ENCODE data around the gene METTL26.

METTL26 gene

DNA sequence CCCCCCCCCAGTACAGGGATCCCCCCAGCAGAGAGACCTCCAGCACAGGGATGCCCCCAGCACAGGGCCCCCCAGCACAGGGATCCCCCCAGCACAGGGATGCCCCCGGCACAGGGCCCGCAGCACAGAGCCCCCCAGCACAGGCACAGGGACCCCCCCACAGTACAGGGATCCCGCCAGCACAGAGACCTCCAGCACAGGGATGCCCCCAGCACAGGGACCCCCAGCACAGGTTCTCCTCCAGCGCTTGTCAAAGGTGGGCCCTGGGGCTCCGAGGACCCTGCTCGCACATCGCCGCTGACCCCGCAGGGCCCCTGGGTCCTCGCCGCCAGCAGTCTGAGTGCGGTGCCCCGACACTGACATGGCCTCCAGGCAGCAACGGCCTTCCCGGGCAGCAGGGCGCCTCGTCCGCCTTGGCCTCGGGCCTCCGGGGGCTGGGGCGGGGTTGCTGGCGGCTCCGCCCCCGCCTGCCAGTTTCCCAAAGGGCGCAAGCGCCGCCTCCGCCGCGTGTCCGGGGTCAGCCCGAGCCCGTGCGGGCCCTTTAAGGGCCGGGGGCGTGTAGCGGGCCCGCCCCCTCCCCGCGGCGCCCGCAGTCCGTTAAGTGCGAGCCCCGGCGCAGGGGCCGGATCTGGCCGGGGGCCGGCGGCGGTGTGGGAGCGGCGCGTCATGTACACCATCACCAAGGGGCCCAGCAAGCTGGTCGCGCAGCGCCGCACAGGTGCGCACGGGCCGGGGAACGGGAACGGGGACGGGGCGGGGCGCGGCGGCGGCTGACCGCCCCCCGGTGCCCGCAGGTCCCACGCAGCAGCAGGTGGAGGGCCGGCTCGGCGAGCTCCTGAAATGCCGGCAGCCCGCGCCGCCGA lies 5.5 kb upstream of the METTL26 start, which contains the start of gene MCRIP2:
MCRIP2 (plus strand) TSS at position 503 of the 863 bp plus-strand sequence; CDS start at position 667, 164 bp downstream.
- DNase-seq (ENCODE audit: extremely low read depth in 1 of 2, low read depth in 1 of 2): peak; percentile 72 to 74

DNA sequence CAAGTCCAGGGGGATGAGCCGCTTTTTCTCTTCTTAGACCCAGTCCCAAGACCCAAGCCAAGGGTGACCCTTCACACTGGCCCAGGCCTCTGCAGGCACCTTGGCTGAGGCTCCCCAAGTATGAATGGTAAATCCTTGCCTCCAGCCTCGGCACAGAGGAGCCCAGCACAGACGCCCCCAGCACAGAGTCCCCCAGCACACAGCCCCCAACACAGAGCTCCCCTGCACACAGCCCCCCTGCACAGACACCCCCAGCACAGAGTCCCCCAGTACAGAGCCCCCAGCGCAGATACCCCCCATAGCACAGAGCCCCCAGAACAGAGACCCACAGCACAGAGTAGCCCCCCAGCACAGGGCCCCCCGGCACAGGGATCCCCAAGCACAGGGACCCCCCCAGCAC lies 4.5 kb upstream of the METTL26 start:
- no peak for DNase-seq (ENCODE audit: extremely low read depth in 1 of 2, low read depth in 1 of 2)

DNA sequence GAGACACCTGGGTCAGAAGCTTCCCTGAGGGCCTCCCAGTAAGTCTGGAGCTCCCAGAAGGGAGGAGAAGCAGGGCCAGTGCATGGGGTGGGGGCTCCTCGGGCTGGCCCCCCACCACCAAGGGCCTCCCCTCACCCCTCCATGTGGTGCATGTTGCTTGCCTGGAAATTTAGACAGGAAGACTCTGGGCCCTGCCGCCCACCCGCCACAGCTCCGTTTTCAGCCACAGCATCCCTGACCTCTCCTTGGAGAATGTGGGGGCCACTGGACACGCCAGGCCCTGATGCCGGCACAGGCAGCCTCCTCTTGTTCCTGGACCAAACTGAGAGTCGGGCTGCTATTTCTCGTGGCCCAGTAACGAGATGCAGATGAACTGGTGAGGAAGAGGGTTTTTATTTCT lies 2.7 kb upstream of the METTL26 start:
- no peak for DNase-seq (ENCODE audit: extremely low read depth in 1 of 2, low read depth in 1 of 2)

GRCh38 chr16:638034-638543 lies 2.0 kb upstream of the METTL26 start:
- DNase-seq (ENCODE audit: extremely low read depth in 1 of 2, low read depth in 1 of 2): no peak

DNA sequence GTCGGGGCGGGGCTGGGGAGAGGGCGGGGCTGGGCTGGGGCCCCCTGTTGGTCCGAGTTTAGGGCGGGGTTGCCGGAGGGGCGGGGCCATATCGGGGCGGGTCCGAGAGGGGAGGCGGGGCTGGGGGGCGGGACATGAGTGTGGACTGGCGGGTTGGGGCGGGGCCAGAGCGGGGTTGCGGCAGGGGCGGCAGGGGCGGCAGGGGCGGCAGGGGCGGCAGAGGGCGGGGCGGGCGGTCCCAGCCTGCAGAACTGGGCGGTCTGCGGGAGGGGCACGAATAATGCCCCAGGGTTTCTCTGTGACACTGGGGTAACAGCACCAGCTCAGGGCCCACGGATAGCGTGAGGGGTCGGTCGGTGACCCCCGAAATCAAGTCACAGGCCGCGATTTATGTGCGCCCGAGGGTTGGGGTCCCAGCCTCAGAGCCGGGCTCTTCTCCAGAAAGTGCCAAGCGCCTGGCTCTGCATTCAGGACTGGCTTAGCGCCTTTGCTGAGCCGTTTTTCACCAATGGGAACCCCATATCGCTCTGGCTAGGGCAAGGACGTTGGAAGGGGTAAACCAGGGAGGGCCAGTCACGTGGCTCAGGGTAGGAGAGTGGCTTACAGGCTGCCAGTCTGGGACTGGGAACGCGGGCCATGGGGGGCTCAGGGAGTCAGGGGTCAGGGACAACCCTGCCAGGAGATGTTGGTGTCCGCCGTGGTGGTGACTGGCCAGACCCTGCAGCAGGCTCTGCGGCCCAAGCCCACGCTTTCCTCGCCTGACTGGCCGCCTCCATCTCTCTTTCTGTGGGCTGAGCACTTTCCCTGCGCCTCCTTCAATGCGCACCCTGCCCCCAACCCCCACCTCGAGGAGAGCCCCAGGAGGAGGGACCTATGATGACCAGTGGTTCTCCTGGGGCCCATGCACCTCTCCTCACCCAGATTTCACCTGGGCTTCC lies 1.2 kb upstream of the METTL26 start:
- peak; percentile 74 to 78 for DNase-seq (ENCODE audit: extremely low read depth in 1 of 2, low read depth in 1 of 2)

- DNase-seq (ENCODE audit: extremely low read depth in 1 of 2, low read depth in 1 of 2): no peak
Measured at GRCh38 chr16:635573-636205, 416 bp downstream of the METTL26 start.

- no peak for DNase-seq (ENCODE audit: extremely low read depth in 1 of 2, low read depth in 1 of 2)
Measured at GRCh38 chr16:634996-635395, 1.1 kb downstream of the METTL26 start.

DNA sequence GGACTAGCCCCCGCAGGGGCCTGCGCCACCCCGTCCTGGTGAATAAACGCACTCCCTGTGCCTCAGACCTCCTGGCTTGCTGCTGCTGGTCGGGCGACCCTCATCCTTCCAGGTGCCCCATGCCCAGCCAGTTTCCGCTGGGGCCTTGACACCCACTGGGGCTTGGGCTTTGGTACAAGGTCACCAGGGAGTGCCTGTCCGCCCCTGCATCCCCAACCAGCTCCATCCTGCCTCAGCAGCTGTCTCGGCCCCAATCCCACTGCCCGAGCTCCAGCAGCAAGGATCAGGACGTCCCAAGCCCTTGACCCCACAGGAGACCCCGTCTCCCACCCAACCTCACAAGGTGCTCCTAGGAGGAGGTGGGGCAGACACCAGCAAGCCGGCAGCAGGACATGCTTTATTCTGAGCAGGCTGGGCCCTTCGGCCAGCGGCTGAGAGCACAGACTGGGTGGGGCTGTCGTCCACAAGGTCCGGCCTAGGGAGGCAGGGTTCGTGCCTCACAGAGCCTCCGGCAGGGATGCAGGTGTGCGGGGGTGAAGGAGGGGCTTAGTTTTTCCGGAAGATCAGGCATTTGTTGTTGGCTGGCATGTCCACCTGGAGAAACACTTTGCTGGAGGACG lies 1.9 kb downstream of the METTL26 start:
- DNase-seq (ENCODE audit: extremely low read depth in 1 of 2, low read depth in 1 of 2): no peak

DNA sequence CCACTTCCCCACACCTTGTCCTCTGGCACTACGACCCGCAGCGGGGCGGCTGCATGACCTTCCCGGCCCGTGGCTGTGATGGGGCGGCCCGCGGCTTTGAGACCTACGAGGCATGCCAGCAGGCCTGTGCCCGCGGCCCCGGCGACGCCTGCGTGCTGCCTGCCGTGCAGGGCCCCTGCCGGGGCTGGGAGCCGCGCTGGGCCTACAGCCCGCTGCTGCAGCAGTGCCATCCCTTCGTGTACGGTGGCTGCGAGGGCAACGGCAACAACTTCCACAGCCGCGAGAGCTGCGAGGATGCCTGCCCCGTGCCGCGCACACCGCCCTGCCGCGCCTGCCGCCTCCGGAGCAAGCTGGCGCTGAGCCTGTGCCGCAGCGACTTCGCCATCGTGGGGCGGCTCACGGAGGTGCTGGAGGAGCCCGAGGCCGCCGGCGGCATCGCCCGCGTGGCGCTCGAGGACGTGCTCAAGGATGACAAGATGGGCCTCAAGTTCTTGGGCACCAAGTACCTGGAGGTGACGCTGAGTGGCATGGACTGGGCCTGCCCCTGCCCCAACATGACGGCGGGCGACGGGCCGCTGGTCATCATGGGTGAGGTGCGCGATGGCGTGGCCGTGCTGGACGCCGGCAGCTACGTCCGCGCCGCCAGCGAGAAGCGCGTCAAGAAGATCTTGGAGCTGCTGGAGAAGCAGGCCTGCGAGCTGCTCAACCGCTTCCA lies 2.6 kb downstream of the METTL26 start:
- no peak for DNase-seq (ENCODE audit: extremely low read depth in 1 of 2, low read depth in 1 of 2)

DNA sequence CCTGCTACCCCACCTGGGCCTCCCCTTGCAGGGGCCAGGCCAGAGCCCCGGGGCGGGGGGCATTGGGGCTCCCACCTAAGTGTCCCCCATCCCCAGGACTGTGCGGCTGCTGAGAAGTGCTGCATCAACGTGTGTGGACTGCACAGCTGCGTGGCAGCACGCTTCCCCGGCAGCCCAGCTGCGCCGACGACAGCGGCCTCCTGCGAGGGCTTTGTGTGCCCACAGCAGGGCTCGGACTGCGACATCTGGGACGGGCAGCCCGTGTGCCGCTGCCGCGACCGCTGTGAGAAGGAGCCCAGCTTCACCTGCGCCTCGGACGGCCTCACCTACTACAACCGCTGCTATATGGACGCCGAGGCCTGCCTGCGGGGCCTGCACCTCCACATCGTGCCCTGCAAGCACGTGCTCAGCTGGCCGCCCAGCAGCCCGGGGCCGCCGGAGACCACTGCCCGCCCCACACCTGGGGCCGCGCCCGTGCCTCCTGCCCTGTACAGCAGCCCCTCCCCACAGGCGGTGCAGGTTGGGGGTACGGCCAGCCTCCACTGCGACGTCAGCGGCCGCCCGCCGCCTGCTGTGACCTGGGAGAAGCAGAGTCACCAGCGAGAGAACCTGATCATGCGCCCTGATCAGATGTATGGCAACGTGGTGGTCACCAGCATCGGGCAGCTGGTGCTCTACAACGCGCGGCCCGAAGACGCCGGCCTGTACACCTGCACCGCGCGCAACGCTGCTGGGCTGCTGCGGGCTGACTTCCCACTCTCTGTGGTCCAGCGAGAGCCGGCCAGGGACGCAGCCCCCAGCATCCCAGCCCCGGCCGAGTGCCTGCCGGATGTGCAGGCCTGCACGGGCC lies 3.4 kb downstream of the METTL26 start:
- DNase-seq (ENCODE audit: extremely low read depth in 1 of 2, low read depth in 1 of 2): no peak

DNA sequence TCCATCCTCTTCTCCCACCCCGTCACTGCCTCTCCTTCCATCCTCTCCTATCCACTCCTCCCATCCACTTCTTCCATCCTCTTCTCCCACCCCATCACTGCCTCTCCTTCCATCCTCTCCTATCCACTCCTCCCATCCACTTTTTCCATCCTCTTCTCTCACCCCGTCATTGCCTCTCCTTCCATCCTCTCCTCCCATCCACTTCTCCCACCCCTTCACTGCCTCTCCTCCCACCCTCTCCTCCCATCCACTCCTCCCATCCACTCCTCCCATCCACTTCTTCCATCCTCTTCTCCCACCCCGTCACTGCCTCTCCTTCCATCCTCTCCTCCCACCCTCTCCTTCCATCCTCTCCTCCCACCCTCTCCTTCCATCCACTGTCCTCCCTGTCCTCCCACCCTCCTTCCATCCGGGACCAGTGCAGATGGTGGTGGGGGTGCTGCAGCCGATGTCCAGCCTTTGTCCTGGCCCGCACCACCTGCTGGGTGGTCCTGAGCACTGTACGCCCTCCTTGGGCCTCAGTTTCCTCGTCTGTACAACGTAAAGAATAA lies 4.2 kb downstream of the METTL26 start:
- no peak for DNase-seq (ENCODE audit: extremely low read depth in 1 of 2, low read depth in 1 of 2)

GRCh38 chr16:630815-631405 lies 5.2 kb downstream of the METTL26 start, which contains the start of gene WFIKKN1:
WFIKKN1 (plus strand) TSS chr16:630985; CDS start chr16:631254, 269 bp downstream.
- no peak for DNase-seq (ENCODE audit: extremely low read depth in 1 of 2, low read depth in 1 of 2)

- DNase-seq (ENCODE audit: extremely low read depth in 1 of 2, low read depth in 1 of 2): no peak
Measured at GRCh38 chr16:630249-630814, 5.8 kb downstream of the METTL26 start.

DNA sequence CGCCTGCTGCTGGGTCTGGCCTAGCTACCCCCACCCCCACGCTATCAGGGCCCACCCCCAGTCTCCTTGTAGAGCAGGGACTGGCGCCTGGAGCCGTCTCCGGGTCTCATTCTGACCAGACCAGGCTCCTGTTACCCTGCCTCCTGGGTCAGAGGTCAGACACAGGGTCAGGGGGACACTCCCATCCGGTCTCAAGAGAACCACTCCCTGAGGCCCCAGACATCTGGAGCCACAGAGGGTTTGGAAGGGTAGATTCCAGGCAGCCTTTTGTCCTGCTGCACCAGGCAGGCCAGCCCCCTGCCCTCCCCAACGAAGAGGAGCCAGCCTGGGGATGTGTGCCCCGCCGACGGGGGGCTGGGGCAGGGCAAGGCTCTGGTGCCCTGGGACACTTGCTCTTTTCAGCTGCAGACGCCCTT lies 6.3 kb downstream of the METTL26 start:
- no peak for DNase-seq (ENCODE audit: extremely low read depth in 1 of 2, low read depth in 1 of 2)

DNA sequence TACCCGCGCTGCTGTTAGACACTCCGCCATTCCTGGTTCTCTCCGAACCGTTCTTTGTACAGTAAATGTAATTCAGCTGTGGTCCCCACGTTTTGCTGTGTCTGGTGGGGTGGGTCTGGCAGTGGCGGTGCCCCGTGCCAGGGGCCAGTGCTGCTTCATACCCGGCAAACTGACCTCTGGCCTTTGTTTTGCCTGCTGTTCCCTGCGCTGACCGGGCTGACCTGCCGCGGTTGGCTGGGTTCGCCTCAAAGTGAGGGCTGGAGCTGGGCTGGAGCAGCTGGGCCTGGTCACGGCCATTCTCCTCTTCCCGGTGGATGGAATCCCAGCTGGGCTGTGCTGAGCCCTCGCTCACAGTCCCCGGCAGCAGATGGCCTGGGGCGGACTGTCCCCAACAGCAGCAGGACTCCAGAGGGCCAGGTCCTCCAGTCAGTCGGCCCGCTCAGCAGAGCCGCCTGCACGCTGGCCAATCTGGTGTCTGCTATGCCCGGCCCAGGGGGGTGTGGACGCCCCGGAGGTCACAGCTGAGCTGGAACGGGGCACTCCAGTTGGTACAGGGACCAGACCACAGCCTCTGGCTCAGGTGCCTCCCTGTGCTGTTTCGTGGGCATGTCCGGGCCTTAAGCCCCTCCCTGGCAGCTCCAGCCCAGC lies 6.8 kb downstream of the METTL26 start:
- DNase-seq (ENCODE audit: extremely low read depth in 1 of 2, low read depth in 1 of 2): no peak

DNA sequence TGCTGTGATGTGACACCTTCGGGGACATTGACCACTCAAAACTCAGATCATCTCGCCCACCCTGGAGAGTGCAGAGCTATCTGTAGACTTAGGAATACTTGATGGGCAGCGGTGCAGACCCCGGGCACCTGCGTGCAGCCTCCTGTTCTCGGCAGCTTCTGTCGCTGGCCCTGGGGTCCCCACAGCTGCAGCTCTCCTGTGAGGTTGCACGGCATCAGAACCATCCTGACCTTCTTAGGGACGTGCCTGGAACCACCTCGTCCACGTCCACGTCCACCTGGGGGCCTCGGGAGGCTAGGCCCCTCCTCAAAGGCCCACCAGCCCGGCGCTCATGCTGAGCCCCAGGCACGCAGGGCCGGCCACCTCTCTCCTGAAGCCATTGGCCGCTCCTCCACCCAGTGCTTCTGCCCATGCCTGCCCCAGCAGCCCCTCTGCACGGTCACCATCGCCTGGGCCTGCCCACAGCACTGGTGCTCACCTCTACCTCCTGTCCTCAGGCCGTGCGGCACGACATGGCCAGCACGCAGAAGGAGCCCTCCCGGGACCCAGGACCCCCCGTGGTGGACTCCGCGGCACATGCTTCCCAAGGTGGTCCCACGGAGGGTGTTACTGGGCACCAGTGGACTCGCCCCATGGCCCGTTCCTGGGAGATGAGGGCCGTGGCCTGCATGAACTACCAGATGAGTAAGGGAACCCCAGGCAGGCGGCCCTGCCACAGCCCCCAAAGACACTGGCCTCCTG lies 7.6 kb downstream of the METTL26 start:
- DNase-seq (ENCODE audit: extremely low read depth in 1 of 2, low read depth in 1 of 2): no peak
